Umbilical cord (tissue), 2 donors: Measurements from ENCODE around the gene TMEM240. TPM values are rescaled to one million over a fixed set of nuclear protein-coding genes. Genes with fewer than 3 reads are reported as not detected.
A peak's percentile ranks its signal among the peaks of the same experiment; 100 is the strongest.
"Not testable (repeated sequence)": the region's sequence is repeated elsewhere in the genome, so short reads cannot be mapped to it uniquely, and the experiment has no call there.

Experiments
- DNase-seq: peaks from one replicate; pipeline ENCODE4 v3.0.0-alpha.2; 2015; ENCODE audit warnings: low spot score
- total RNA-seq: library from RNA; depleted of rRNA; stranded (reverse); fragments of >200 nt; gene quantifications from one replicate; pipeline ENCODE4 v1.2.3, GENCODE V29; 2014; ENCODE audit warnings: low replicate concordance; ENCODE audit not compliant: insufficient read depth

The TMEM240 gene
- total RNA-seq, 1 donor from 2014 or later: not detected

DNA sequence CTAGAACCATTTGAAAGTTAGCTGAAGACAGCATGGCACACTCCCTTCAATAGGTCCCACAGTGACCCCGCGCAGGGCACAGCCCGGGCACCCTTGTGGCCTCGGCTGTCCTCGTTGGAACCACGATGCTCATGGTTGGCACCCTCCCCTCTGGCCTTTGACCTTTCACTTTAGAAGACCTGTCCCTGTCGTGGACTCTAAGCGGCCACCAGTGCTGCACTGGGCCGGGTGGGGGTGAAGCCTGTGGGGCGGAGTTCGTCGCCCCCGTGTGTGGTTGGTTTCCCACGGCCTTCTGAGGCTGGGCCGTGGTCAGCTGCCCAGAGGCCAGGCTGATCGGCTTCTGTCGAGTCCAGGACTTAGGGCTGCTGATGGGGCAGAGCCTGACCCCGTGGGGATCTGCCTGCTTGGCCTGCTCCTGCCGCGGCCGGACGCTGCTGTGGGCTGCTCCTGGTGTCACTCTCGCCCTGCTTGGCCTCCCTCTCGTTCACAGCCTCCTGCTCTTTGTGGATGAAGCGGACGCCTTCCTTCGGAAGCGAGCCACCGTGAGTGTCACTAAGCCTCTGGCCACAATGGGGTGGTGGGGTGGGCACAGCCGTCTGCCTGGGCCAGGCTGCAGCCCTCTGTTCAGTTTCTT, 15.6 kb downstream of the TMEM240 start:
- DNase-seq: not testable (repeated sequence)

DNA sequence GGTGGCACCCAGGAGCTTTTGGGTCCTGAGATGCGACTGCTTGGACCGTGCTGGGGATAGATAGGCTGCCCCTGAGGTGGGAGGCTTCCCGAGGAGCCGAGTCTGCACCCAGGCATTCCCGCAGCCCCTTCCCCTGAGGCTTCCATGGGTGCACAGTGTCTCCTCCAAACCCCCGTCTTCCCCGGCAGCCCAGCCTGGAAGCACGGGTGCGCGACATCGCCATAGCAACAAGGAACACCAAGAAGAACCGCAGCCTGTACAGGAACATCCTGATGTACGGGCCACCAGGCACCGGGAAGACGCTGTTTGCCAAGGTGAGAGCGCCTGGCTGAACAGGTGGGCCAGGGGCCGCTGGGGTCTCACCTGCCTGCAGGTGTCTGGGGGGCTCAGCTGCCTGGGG, 16.8 kb downstream of the TMEM240 start:
- not testable (repeated sequence) for DNase-seq

DNA sequence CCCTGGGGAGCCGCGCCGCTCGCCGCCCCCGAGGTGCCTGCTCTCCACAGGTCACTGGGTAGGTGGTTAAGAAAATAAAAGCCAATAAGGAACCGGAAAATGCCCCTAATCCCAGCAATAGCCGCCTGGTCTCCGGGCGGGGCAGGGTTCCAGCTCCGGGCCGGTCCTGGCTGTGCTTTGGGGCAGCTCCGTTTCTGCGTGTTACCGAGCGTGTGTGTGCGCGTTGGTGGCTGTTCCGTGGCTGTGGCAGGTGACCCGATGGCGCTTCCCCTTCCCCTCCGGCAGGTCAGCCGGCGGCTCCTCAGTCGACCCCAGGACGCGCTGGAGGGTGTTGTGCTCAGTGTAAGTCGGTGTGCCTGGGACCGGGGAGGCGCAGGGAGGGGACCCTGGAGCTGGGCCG, 17.2 kb downstream of the TMEM240 start:
- not testable (repeated sequence) for DNase-seq

DNA sequence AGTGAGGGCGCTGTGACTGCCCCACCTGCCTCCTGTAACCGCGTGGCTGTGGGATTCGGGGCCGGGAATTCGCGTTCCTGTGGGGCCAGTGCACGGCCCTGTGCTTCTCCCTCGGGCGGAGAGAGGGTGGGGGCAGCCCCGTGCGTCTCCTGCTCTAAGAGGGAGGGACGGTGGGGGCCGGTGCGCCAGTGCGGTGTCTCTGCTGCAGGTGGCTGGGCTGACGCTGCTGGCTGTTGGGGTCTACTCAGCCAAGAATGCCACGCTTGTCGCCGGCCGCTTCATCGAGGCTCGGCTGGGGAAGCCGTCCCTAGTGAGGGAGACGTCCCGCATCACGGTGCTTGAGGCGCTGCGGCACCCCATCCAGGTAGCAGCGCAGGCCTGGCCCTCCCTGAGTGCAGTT, 17.9 kb downstream of the TMEM240 start:
- not testable (repeated sequence) for DNase-seq

DNA sequence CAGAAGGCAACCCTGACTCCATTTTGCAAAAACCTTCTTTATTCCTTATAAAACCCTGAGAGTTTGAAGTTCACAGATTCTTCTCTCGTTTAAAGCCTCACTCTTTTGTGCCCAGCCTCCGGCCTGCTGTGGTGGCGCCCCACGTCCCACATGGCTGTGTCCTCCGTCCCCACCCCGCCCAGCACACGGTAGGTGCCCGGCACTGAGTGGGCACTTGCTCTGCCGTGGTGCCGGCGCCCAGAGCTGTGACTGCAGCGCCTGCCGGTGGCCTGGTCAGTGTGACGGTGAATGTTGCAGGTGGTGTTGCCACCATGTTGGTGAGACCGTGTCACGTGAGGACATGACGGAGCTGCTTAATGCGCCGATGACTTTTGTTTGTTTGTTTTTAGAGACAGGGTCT, 19.1 kb downstream of the TMEM240 start:
- DNase-seq: no peak

DNA sequence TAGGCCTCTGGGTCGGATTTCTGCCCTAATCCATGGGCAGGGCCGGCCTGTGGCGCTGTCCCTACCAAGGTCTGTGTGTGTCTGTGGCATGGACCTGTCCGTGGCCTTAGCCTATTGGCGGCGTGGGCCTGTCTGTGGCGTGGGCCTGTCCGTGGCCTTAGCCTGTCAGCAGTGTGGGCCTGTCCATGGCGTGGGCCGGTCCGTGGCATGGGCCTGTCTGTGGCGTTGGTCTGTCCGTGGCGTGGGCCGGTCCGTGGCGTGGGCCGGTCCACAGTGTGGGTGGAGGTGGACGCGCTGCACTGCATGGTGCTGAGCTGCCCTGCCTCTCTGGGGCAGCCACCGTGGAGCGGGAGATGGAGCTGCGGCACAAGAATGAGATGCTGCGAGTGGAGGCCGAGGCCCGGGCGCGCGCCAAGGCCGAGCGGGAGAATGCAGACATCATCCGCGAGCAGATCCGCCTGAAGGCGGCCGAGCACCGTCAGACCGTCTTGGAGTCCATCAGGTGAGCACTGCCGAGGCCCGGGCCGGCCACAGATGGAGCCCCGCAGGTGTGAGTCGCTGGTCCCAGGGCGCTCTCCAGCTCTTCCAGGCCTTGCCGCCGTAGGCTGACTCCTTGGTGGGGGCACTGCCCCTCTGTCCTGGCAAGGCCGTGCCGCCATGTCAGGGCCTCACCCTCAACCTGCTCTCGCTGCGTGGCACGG, 20.5 kb downstream of the TMEM240 start:
- not testable (repeated sequence) for DNase-seq

DNA sequence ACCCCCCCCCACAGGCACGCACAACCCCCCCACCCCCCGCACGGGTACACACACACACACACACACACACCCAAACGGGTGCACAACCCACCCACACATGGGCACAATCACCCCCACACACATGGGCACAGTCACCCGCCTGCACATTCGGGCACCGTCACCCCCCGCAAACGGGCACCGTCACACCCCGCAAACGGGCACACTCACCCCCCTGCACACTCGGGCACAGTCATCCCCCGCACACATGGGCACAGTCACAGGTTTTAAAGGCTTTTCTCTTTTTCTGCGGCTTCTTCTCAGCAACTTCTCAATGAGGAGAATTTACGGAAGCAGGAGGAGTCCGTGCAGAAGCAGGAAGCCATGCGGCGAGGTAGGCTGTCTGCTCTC, 21.8 kb downstream of the TMEM240 start:
- not testable (repeated sequence) for DNase-seq

DNA sequence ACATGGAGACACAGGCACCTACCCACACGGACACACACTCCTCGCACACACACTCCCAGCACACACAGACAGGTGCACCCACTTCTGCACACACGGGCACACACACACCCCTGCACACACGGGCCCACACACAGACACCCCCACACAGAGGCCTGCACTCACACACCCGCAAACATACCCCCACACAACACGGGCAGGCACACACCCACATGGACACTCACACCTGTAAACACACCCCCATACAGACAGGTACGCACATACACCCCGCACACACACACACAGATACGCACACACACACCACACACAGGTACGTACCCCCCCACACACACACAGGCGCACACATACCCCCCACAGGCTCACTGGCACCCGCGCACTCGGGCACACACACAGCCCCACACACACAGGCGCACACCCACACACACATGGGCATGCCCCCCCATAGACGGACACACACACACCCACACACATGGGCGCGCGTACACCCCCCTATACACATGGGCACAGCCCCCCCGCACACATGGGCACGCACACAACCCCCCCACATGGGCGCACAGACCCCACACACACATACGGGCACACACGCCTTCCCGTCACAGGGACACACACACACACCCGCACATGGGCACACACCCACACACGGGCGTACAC, 22.3 kb downstream of the TMEM240 start:
- no peak for DNase-seq

DNA sequence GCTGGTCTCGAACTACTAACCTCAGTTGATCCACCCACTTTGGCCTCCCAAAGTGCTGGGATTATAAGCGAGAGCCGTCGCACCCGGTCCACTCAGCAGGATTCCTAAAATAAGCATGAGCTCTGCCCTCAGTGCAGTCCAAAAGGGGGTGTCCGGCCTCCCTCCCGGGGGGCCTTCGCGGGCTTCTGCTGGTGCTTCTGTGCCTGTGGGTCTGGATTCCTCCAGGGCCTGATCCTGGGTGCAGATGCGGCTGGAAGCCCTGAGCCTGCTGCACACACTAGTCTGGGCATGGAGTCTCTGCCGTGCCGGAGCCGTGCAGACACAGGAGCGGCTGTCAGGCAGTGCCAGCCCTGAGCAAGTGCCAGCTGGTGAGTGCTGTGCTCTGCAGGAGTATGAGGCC, 23.5 kb downstream of the TMEM240 start:
- DNase-seq: not testable (repeated sequence)

DNA sequence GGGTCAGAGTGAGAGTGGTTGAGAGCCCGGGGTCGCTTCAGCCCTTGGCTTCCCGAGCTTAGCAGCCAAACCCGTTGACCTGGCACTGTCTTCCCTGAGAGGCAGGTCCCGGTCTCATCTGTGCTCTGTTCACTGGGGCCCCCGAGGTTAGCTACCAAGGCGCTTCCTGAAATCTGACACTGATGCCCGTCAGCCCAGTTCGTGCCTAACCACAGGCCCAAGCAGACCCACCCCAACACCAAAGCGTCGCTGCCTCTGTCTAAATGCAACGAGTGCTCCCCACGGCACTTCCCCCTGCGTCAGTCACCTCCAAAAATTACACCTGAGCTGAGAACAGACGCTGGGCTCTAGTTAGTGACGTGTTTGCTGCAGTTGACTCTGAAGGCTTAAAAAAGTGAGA, 26.0 kb downstream of the TMEM240 start:
- DNase-seq: not testable (repeated sequence)

DNA sequence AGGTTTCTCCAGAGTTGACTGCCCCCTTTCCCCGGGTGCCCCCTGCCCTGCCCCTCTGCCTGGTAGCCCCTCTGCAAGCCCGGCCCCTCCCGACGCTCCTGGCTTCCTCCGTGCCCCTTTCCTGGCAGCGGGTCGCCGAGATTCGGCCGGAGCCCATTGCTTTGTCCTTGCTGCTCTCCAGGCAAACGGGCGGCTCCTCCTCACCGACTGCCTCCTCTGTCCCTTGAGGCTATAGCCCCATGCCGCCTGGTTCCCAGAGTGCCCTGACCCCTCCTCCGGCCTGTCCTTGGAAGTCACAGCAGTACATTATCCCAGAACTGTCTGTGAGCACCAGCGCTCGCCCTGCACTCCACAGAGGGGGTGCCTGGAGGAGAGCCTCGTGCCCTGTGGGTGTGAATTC, 26.7 kb downstream of the TMEM240 start:
- DNase-seq: not testable (repeated sequence)

DNA sequence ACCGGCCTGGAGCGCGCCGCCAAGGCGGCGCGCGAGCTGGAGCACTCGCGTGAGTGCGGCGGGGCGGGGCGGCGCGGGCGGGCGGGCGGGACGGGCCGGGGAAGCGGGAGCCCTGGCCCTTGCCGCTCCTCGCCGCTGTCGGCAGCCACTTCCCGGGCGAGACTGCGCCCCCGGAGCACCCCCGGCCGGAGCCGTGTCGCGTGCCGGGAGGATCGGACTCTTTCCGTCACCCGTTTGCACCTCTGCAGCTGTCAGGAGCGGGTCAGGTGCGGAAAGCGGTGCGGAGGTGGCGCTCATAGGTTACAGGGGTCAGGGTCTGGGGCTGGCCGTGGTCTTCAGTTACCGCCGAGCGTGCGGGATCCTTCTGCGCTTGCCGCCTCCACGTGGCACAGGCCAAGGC, 28.0 kb downstream of the TMEM240 start:
- DNase-seq: not testable (repeated sequence)

DNA sequence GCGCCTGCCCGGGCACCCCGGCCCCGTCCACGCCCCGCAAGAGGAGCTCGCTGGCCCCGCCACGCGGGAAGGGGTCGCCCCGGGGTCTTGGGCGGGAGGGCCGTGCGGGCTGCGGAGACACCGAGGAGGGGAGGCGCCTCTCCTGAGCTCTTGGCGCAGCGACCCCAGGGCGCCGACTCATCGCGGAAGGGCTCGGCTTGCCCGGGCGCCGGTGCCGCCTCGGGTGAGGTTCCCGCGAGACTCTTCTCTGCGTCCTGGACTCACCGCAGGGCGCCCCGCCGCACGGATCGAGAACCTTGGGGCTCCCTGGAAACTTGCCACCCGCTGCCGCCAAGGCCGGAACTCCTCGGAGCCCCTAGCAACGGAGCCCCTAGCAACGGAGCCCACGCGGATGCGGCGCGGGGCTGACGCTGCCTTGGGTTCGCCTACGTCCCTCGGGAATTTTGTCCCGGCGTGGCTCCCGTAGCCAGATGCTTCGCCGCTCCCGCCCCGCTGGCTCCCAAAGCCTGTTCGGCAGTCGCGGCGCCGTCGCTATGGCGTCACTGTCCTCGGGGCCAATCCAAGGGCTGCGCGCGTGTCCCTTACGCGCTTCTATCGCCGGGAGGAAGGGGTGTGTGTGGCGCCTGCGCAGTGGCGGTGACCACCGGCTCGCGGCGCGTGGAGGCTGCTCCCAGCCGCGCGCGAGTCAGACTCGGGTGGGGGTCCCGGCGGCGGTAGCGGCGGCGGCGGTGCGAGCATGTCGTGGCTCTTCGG, 28.7 kb downstream of the TMEM240 start, which contains the start of gene ATAD3A:
TSS of gene ATAD3A (plus strand) at position 630 of the 753 bp plus-strand sequence. CDS start at position 737, 107 bp downstream.
- peak; percentile 99 for DNase-seq

DNA sequence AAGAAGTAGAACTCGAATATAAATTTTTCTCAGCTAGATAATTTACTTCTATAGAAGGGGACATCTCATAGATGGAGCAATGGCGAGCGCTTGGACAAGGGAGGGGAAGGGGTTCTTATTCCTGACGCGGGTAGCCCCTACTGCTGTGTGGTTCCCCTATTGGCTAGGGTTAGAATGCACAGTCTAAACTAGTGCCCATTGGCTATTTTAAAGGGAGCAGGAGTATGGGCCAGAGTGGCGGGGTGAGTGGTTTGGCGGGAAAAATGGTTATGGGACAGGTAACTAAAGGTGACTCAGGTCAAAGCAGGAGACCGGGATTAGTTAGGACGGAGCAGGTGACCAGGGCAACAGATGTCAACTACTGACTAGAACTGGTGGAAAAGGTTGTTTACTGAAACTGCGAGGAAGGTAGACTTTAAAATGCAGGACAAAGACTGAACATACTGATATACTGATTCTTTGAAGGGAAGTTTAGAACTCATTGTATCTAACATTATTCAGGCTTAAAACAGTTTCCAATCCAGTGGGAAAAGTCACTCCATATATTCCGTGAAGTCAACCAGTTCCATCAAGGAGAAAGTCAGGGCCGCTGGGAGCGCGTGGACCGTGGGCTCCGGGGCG, 29.4 kb downstream of the TMEM240 start:
- DNase-seq: no peak

DNA sequence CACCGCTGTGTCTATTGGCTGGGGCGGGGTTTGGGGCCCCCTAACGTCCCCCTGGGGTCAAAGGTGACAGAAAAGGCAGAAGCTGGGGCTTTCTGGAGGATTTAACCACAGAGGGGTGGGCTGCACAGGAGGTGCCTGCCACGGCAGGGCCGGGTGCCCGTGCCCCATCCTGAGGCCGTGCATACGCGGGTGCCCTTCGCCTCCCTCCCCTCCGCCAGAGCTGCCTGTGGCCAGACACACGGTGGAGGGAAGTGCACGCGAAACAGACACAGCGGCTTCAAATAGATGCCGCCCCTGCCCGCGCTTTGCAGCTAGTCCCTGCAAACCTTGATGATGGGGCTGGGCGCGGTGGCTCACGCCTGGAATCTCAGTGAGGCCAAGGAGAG, 31.0 kb downstream of the TMEM240 start:
- not testable (repeated sequence) for DNase-seq

DNA sequence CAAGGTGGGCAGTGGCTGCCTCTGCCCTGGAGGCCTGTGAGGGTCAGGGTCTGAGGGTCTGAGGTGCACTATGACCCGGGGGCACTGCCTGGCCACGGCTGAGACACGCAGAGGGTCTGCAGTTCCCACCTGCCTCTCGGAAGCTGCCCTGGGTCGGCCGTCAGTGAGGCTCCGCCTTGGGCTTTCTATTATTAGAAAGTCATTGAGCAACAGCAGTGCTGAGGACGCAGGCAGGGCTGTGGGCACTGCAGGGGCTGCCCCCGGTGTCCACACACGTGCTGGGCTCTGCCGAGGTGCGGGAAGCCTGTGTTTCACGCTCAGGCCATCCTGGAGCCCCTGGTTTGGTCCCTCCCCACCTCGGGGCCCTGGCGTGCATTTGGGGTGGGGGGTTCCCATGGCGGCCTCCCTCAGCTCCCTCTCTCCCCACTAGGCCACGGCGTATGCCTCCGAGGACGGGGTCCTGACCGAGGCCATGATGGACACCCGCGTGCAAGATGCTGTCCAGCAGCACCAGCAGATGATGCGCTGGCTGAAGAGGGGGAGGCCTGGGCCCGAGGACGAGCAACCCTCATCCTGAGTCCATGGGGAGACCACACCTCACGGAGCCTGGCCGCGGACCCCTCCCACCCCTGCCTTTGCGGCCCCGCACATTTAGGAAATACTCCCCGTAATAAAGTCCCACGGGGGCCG, 31.5 kb downstream of the TMEM240 start:
- DNase-seq: not testable (repeated sequence)

DNA sequence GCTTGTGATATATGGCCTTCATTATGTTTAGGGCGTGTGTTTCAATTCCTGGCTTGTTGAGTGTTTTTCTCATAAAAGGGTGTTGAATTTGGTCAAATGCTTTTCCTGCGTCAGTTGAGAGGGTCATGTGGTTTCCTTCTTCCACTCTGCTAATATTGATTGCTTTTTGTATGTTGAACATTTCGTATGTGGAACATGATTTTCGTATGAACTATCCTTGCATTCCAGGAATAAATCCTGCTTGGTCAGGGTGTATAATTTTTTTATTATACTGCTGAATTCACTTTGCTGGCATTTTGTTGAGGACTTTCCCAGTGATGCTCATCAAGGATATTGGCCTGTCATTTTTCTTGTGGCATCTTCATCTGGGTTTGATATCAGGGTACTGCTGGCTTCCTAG, 33.1 kb downstream of the TMEM240 start:
- no peak for DNase-seq

DNA sequence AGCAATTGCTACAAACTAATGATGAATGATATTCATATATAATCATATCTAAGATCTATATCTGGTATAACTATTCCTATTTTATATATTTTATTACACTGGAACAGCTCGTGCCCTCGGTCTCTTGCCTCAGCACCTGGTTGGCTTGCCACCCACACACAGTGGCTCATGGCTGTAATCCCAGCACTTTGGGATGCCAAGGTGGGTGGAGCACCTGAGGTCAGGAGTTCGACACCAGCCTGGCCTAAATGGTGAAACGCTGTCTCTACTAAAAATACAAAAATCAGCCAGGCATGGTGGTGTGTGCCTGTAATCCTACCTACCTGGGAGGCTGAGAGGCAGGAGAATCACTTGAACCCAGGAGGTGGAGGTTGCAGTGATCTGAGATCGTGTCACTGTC, 34.6 kb downstream of the TMEM240 start:
- DNase-seq: not testable (repeated sequence)

DNA sequence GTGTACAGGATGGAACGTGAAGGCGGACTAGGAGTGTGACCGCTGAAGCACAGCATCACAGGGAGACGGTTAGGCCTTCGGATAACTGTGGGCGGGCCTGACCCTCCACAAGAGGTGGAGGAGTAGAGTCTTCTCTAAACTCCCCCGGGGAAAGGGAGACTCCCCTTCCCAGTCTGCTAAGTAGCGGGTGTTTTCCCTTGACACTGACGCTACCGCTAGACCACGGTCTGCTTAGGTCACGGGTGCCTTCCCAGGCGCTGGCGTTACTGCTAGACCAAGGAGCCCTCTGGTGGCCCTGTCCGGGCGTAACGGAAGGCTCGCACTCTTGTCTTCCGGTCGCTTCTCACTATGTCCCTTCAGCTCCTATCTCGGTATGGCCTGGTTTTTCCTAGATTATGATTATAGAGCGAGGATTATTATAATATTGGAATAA, 35.0 kb downstream of the TMEM240 start:
- DNase-seq: peak; percentile 10

DNA sequence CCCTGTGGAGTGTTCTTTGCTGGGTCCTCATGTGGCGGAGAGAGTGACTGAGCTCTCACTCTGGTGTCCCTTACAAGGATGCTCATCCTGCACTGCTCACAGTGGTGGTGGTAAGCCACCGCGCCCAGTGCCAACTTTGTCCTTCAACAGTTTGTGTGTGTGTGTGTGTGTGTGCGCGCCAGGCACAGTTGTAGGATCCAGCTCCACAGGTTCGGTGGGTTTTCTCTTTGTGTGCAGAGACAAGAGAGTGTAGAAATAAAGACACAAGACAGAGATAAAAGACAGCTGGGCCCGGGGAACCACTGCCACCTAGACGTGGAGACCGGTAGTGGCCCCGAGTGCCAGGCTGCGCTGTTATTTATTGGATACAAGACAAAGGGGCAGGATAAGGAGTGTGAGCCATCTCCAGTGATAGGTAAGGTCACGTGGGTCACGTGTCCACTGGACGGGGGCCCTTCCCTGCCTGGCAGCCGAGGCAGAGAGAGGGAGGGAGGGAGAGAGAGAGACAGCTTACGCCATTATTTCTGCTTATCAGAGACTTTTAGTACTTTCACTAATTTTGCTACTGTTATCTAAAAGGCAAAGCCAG, 35.6 kb downstream of the TMEM240 start:
- DNase-seq: peak; percentile 75
